ENCODE data around the gene PLXNA4. TPM values are rescaled to one million over a fixed set of nuclear protein-coding genes. Genes with fewer than 3 reads are reported as not detected.

The PLXNA4 gene
- total and polyA plus RNA-seq, 8 donors = 0.19 to 1.6 (median 0.47) TPM

DNA sequence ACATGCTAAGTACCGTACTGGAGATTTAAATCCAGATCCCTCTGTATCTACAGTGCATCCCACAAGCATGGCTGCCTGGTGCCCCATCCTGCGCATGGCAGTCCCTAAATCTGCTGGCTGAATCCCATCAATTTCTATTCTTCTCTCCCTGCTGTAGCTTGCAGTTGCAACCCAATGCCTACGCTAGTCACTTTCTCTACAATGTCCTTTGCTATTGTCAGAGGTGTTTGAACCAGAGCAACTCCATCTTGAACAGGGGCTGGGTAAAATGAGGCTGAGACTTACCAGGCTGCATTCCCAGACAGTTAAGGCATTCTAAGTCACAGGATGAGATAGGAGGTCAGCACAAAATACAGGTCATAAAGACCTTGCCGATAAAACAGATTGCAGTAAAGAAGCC lies 461.2 kb downstream of the PLXNA4 start:
- no peaks in the 10 kb centered on the region for H3K27me3 ChIP-seq
- intact Hi-C loops (cut with DNase I) = no loop called here
- H3K4me1 ChIP-seq = no peaks in the 10 kb centered on the region
- no peaks in the 10 kb centered on the region for H3K36me3 ChIP-seq
- H3K9me3 ChIP-seq = no peaks in the 10 kb centered on the region
- H3K4me3 ChIP-seq = no peak overlapping the region
- DNase-seq = no peak
- no peak for FAIRE-seq
- no peak for ATAC-seq
- 92 to 96% methylated on average over 4 of the region's 4 CpGs for WGBS, 2 donors
- H3K27ac ChIP-seq = no peak overlapping the region
- TF ChIP-seq, protein P1, sequence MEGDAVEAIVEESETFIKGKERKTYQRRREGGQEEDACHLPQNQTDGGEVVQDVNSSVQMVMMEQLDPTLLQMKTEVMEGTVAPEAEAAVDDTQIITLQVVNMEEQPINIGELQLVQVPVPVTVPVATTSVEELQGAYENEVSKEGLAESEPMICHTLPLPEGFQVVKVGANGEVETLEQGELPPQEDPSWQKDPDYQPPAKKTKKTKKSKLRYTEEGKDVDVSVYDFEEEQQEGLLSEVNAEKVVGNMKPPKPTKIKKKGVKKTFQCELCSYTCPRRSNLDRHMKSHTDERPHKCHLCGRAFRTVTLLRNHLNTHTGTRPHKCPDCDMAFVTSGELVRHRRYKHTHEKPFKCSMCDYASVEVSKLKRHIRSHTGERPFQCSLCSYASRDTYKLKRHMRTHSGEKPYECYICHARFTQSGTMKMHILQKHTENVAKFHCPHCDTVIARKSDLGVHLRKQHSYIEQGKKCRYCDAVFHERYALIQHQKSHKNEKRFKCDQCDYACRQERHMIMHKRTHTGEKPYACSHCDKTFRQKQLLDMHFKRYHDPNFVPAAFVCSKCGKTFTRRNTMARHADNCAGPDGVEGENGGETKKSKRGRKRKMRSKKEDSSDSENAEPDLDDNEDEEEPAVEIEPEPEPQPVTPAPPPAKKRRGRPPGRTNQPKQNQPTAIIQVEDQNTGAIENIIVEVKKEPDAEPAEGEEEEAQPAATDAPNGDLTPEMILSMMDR (IDR thresholded peaks at IDR 0.05) = no peak

DNA sequence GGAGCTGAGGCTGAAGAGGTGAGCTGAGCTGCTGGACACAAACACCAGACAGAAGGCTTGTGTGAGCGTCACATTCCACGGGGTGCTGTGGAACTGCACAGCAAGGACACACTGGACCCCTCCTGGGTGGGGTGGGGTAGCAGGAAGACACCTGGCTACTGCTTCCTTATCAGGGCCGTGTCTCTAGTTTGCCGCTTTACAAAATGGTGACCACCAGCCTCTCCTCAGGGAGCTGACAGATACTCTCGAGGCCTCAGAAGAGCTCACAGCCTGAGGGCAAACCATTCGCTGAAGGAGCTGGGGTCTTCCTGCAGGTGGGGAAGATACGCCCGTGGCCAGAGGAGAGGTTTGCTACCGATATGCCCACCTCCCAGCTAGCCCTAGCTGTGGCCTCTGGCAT lies 461.9 kb downstream of the PLXNA4 start:
- TF ChIP-seq, protein P1 (IDR thresholded peaks at IDR 0.05) = no peak
- FAIRE-seq (no peak), DNase-seq (no peak), ATAC-seq (no peak)
- intact Hi-C loops (cut with DNase I) = no loop called here
- H3K4me3 ChIP-seq = no peak overlapping the region
- no peaks in the 10 kb centered on the region for H3K27me3 ChIP-seq
- H3K27ac ChIP-seq = no peak overlapping the region
- no peaks in the 10 kb centered on the region for H3K4me1 ChIP-seq
- H3K9me3 ChIP-seq = no peaks in the 10 kb centered on the region
- H3K36me3 ChIP-seq = no peaks in the 10 kb centered on the region
- 87 to 93% methylated on average over 9 of the region's 9 CpGs for WGBS, 2 donors

DNA sequence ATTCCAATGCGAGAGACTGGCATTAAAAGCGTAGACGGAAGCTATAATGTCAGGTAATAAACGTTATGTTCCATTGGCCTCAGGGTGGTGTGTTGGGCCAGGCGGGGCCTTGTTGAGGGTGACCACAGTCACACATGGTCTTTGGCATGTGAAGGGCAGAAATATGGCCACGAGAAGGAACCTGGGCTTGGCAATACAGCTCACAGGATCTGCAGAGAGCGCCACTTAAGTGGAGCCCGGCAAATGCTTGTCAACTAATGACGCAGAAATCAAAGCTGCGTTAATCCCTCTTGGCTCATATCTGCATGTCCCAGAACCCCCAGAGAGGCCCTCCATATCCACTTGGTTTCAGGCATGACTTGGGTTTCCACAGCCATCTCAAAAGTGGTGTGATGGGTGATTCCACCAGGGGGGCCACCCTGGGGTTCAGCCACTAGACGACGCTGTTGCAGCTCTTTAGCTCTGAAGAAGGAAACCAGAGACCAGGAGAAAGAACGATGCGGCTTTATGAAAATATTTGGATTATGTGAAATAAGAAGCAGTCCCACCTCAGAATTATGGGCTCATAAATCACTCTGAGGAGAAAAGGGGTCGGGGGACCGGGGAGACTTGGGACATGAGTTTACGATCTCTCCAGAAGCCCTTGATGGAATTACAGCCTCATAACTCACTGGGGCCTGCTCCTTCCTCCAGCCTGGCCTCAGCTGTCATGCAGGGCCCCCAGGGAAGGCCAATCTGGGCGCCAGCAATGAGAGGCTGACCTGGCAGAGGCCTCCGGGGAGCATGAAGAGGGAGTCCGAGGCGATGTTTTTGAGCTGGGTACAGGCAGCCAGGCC lies 462.5 kb downstream of the PLXNA4 start:
- intact Hi-C loops (cut with DNase I) = no loop called here
- DNase-seq (no peak), FAIRE-seq (no peak), ATAC-seq (no peak)
- Histone ChIP-seq H3K4me1 (no peaks in the 10 kb centered on the region), H3K9me3 (no peaks in the 10 kb centered on the region), H3K27me3 (no peaks in the 10 kb centered on the region), H3K4me3 (no peak overlapping the region), H3K27ac (no peak overlapping the region), H3K36me3 (no peaks in the 10 kb centered on the region)
- TF ChIP-seq, protein P1 (IDR thresholded peaks at IDR 0.05) = no peak
- 85 to 89% methylated on average over 21 of the region's 21 CpGs for WGBS, 2 donors

DNA sequence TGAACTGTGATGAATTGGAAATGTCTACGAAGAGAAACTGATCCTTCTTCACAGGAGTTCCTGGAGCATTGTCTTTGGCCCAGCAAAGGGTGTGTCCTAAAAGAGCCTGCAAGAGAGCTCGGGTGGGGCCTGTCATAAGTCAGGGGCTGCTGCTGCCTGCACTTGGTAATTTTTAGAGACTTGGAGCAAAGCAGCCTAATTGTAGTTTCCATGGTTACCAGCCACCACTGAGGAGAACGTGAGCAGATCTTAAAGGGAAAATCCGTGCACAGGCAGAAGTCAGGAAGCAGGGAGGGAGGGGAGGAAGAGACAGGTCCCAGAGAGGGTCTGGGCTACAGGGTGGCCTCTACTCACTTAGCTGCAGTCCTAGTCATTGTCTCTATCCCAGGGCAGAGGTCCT lies 463.6 kb downstream of the PLXNA4 start:
- TF ChIP-seq, protein P1 (IDR thresholded peaks at IDR 0.05) = no peak
- Histone ChIP-seq H3K27me3 (no peaks in the 10 kb centered on the region), H3K9me3 (no peaks in the 10 kb centered on the region), H3K4me3 (no peak overlapping the region), H3K4me1 (no peaks in the 10 kb centered on the region), H3K27ac (no peak overlapping the region), H3K36me3 (no peaks in the 10 kb centered on the region)
- FAIRE-seq (no peak), ATAC-seq (no peak), DNase-seq (no peak)
- intact Hi-C loops (cut with DNase I) = no loop called here
- 70 to 78% methylated on average over 4 of the region's 4 CpGs for WGBS, 2 donors

DNA sequence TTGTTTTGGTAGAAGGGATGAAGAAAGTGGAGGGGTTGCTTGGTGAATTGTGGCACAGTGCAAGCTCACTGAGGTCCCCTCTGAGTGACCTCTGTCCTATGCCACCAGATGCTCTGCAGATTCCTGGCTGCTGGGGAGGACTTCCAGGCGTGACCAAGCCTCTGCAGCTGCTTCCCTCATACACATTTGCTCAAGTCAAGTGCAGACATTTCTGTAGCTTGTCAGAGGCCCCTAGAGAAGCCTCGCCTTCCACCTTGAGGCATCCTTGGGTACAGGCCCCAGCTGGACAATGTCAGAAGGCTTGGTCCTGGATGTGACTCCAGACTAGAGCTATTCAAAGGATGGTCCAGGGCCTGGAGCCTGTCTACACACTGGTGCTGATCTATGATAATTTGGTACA lies 464.2 kb downstream of the PLXNA4 start:
- intact Hi-C loops (cut with DNase I) = no loop called here

More for the DNA sequence above, 464.2 kb downstream of the PLXNA4 start:
- TF ChIP-seq, protein P1 (IDR thresholded peaks at IDR 0.05) = no peak
- Histone ChIP-seq H3K27me3 (no peaks in the 10 kb centered on the region), H3K4me1 (no peaks in the 10 kb centered on the region), H3K9me3 (no peaks in the 10 kb centered on the region), H3K36me3 (no peaks in the 10 kb centered on the region), H3K4me3 (no peak overlapping the region), H3K27ac (no peak overlapping the region)
- WGBS, 2 donors = 84 to 91% methylated on average over 2 of the region's 2 CpGs
- no peak for ATAC-seq
- DNase-seq = no peak
- FAIRE-seq = no peak

All from pancreas (tissue), 10 donors.